BE2C (cell line): ENCODE measurements around the gene CEACAM1.

Experiments
- DNase-seq: peaks from one replicate; pipeline ENCODE4 v3.0.0-alpha.2; 2020
- H3K27me3 ChIP-seq: fragments of 250-450 bp; sonication (Bioruptor Pico); 2 replicates; pipeline ENCODE4 v1.5.1; 2020; ENCODE audit warnings: mild to moderate bottlenecking
- H3K36me3 ChIP-seq: fragments of 250-450 bp; sonication (Bioruptor Pico); 2 replicates; pipeline ENCODE4 v1.5.1; 2020; ENCODE audit warnings: mild to moderate bottlenecking
- H3K4me1 ChIP-seq: fragments of 250-450 bp; sonication (Bioruptor Pico); 2 replicates; pipeline ENCODE4 v1.5.1; 2020
- H3K4me3 ChIP-seq: 2 replicates; pipeline ENCODE4 v1.5.1; 2011; ENCODE audit warnings: low read depth, low read length
- H3K9me3 ChIP-seq: fragments of 250-450 bp; sonication (Bioruptor Pico); 2 replicates; pipeline ENCODE4 v1.5.1; 2020
- CTCF ChIP-seq: IDR thresholded peaks from 2 replicates; pipeline ENCODE4 v1.5.1; 2012; ENCODE audit warnings: mild to moderate bottlenecking, low read depth, low read length

Gene CEACAM1

GRCh38 chr19:42515241-42515832, 12.9 kb downstream of the CEACAM1 start:
- TF ChIP-seq CTCF, result no peak
- Histone ChIP-seq H3K4me1 (no peaks in the 10 kb centered on the region), H3K4me3 (no peak overlapping the region), H3K27me3 (peaks cover 14% of the 10 kb centered on the region), H3K36me3 (no peaks in the 10 kb centered on the region), H3K9me3 (no peaks in the 10 kb centered on the region)
- DNase-seq, result no peak

DNA sequence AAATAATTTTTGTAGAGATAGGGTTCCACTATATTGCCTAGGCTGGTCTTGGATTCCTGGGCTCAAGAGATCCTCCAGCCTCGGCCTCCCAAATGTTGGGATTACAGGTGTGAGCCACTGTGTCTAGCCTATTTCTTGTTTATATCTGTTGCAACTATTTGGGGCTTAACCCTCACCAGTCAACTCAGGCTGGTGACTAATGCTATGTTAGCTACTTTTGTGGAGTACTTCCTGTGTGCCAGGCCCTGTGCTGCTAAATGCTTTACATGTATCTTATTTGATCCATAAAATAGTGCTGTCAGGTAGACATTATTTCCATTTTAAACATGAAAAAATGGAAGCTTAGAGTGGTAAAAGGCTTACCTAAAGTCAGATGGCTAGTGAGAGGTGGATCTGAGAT, 13.8 kb downstream of the CEACAM1 start:
- H3K4me3 ChIP-seq, result no peak overlapping the region
- H3K9me3 ChIP-seq, result no peaks in the 10 kb centered on the region
- no peak for TF ChIP-seq CTCF
- peaks cover 14% of the 10 kb centered on the region for H3K27me3 ChIP-seq
- no peaks in the 10 kb centered on the region for H3K36me3 ChIP-seq
- H3K4me1 ChIP-seq, result no peaks in the 10 kb centered on the region
- no peak for DNase-seq

- Histone ChIP-seq H3K27me3 (peaks cover 8% of the 10 kb centered on the region), H3K4me3 (no peak overlapping the region), H3K9me3 (no peaks in the 10 kb centered on the region), H3K36me3 (no peaks in the 10 kb centered on the region), H3K4me1 (no peaks in the 10 kb centered on the region)
- DNase-seq, result no peak
- no peak for TF ChIP-seq CTCF
Measured at GRCh38 chr19:42512743-42513304, 15.5 kb downstream of the CEACAM1 start.

DNA sequence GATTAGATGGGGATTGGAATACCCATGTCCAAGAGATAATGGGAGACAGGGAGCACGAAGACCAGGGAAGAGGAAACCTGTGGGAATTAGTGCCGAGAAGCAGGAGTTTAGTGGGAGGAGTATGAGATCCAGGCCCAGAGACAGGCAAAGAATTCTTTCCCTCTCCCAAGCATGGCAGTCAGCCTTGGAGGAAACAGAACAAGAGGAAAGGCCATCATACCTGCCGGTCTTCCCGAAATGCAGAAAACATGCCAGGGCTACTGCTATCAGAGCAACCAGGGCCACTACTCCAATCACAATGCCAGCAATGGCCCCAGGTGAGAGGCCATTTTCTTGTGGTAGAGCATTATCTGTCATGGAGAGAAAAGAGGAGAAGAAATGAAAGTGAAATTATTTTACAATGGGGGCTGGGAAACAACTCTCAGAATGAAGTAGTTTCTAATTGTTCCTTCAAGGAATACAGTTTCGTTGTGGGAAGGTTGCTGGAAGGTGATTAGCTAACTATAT, 16.1 kb downstream of the CEACAM1 start:
- no peak overlapping the region for H3K4me3 ChIP-seq
- no peaks in the 10 kb centered on the region for H3K9me3 ChIP-seq
- H3K36me3 ChIP-seq, result no peaks in the 10 kb centered on the region
- DNase-seq, result no peak
- peaks cover 6% of the 10 kb centered on the region for H3K27me3 ChIP-seq
- no peaks in the 10 kb centered on the region for H3K4me1 ChIP-seq
- TF ChIP-seq CTCF, result no peak

- DNase-seq, result no peak
- no peak overlapping the region for H3K4me3 ChIP-seq
- H3K27me3 ChIP-seq, result peaks cover 6% of the 10 kb centered on the region
- no peaks in the 10 kb centered on the region for H3K36me3 ChIP-seq
- TF ChIP-seq CTCF, result no peak
- no peaks in the 10 kb centered on the region for H3K4me1 ChIP-seq
- no peaks in the 10 kb centered on the region for H3K9me3 ChIP-seq
Measured at GRCh38 chr19:42511340-42511739, 16.9 kb downstream of the CEACAM1 start.

DNA sequence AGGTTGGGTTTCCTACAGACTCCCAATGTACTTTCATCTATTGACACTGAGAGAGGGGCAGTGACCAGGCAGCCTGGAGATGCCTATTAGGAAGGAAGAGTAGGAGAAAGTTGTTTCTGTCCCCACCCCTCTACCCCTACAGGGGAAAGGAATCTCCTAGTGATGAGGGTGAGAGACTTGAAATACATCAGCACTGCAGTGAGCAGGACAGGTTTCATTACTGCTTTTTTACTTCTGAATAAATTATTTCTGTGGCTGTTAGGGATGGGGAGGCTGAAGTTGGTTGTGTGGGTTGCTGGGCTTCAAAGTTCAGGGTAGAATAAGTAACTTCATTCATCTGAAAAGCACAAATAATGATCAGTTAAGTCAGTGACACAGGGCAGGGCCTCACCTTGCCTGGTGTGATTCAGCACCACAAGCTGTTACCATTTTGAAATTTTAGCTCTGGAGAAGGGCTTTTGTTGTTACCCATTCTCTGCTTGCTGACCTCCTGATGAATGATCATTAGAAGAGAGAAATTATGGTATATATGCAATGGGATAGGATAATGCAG, 19.3 kb downstream of the CEACAM1 start:
- no peaks in the 10 kb centered on the region for H3K36me3 ChIP-seq
- no peak for DNase-seq
- no peaks in the 10 kb centered on the region for H3K9me3 ChIP-seq
- H3K27me3 ChIP-seq, result peaks cover 10% of the 10 kb centered on the region
- no peaks in the 10 kb centered on the region for H3K4me1 ChIP-seq
- TF ChIP-seq CTCF, result no peak
- no peak overlapping the region for H3K4me3 ChIP-seq
